Measurements from ENCODE around the gene GNG8. TPM values are rescaled to one million over a fixed set of nuclear protein-coding genes. Genes with fewer than 3 reads are reported as not detected.
"Not testable (repeated sequence)": the region's sequence is repeated elsewhere in the genome, so short reads cannot be mapped to it uniquely, and the experiment has no call there.

Gene GNG8
- total and polyA plus RNA-seq, 2 experiments from 2014 or later: 16.2 TPM; not detected in 1

- no peak for TF ChIP-seq CTCF (IDR thresholded peaks at IDR 0.05; ENCODE audit: low read depth, low read length)
- Histone ChIP-seq H3K27me3 (peaks cover 4% of the 10 kb centered on the region), H3K36me3 (no peaks in the 10 kb centered on the region), H3K9me3 (ENCODE audit: low read depth) (no peaks in the 10 kb centered on the region), H3K27ac (no peak overlapping the region), H3K4me1 (ENCODE audit: low read depth) (peaks cover 13% of the 10 kb centered on the region), H3K4me3 (no peak overlapping the region)
- DNase-seq (ENCODE audit: low read depth in 1 of 2, low spot score in 1 of 2): peak in 1 of 2 donors; percentile 72
These were observed 4.5 kb downstream of the GNG8 start for GRCh38 chr19:46631481-46631880.

GRCh38 chr19:46630586-46631205, 5.3 kb downstream of the GNG8 start:
- Histone ChIP-seq H3K27ac (no peak overlapping the region), H3K4me3 (no peak overlapping the region), H3K27me3 (peaks cover 4% of the 10 kb centered on the region), H3K9me3 (ENCODE audit: low read depth) (no peaks in the 10 kb centered on the region), H3K4me1 (ENCODE audit: low read depth) (peaks cover 7% of the 10 kb centered on the region), H3K36me3 (no peaks in the 10 kb centered on the region)
- no peak for TF ChIP-seq CTCF (IDR thresholded peaks at IDR 0.05; ENCODE audit: low read depth, low read length)
- no peak for DNase-seq (ENCODE audit: low read depth in 1 of 2, low spot score in 1 of 2)

- peak in 1 of 2 donors; percentile 82 for DNase-seq (ENCODE audit: low read depth in 1 of 2, low spot score in 1 of 2)
- no peak overlapping the region for H3K4me3 ChIP-seq
- no peaks in the 10 kb centered on the region for H3K9me3 ChIP-seq (ENCODE audit: low read depth)
- no peaks in the 10 kb centered on the region for H3K27me3 ChIP-seq
- H3K36me3 ChIP-seq: no peaks in the 10 kb centered on the region
- TF ChIP-seq CTCF (IDR thresholded peaks at IDR 0.05; ENCODE audit: low read depth, low read length): no peak
- peaks cover 8% of the 10 kb centered on the region for H3K4me1 ChIP-seq (ENCODE audit: low read depth)
- peak overlapping the region; percentile 43 for H3K27ac ChIP-seq
These were observed 6.4 kb downstream of the GNG8 start for GRCh38 chr19:46629546-46630025.

- H3K27ac ChIP-seq; H3K4me3 ChIP-seq; H3K27me3 ChIP-seq; H3K9me3 ChIP-seq (ENCODE audit: low read depth); H3K4me1 ChIP-seq (ENCODE audit: low read depth); DNase-seq (ENCODE audit: low read depth in 1 of 2, low spot score in 1 of 2); H3K36me3 ChIP-seq: not testable (repeated sequence)
These were observed 7.0 kb downstream of the GNG8 start for GRCh38 chr19:46628970-46629369.

- H3K4me1 ChIP-seq (ENCODE audit: low read depth): peaks cover 8% of the 10 kb centered on the region
- DNase-seq (ENCODE audit: low read depth in 1 of 2, low spot score in 1 of 2): no peak
- H3K27me3 ChIP-seq: no peaks in the 10 kb centered on the region
- H3K36me3 ChIP-seq: no peaks in the 10 kb centered on the region
- H3K9me3 ChIP-seq (ENCODE audit: low read depth): no peaks in the 10 kb centered on the region
- no peak for TF ChIP-seq CTCF (IDR thresholded peaks at IDR 0.05; ENCODE audit: low read depth, low read length)
- H3K4me3 ChIP-seq: no peak overlapping the region
- H3K27ac ChIP-seq: no peak overlapping the region
These were observed 9.6 kb downstream of the GNG8 start for GRCh38 chr19:46626446-46626845.

- no peak for DNase-seq (ENCODE audit: low read depth in 1 of 2, low spot score in 1 of 2)
- H3K4me3 ChIP-seq: no peak overlapping the region
- H3K36me3 ChIP-seq: no peaks in the 10 kb centered on the region
- no peak for TF ChIP-seq CTCF (IDR thresholded peaks at IDR 0.05; ENCODE audit: low read depth, low read length)
- H3K27ac ChIP-seq: peak overlapping the region; percentile 45
- H3K4me1 ChIP-seq (ENCODE audit: low read depth): peaks cover 14% of the 10 kb centered on the region
- H3K27me3 ChIP-seq: no peaks in the 10 kb centered on the region
- no peaks in the 10 kb centered on the region for H3K9me3 ChIP-seq (ENCODE audit: low read depth)
These were observed 10.3 kb downstream of the GNG8 start for GRCh38 chr19:46625731-46626130.

Measured in cardiac muscle cell (in vitro differentiated cells and primary cell).